ENCODE data around the gene P4HTM. TPM values are rescaled to one million over a fixed set of nuclear protein-coding genes. Genes with fewer than 3 reads are reported as not detected.

Gene P4HTM
- total and polyA plus RNA-seq, 2 of the 8 experiments (the other 6 are each of a cell fraction or from before 2014, with no cell fraction given), result 19.1 to 25.4 TPM

DNA sequence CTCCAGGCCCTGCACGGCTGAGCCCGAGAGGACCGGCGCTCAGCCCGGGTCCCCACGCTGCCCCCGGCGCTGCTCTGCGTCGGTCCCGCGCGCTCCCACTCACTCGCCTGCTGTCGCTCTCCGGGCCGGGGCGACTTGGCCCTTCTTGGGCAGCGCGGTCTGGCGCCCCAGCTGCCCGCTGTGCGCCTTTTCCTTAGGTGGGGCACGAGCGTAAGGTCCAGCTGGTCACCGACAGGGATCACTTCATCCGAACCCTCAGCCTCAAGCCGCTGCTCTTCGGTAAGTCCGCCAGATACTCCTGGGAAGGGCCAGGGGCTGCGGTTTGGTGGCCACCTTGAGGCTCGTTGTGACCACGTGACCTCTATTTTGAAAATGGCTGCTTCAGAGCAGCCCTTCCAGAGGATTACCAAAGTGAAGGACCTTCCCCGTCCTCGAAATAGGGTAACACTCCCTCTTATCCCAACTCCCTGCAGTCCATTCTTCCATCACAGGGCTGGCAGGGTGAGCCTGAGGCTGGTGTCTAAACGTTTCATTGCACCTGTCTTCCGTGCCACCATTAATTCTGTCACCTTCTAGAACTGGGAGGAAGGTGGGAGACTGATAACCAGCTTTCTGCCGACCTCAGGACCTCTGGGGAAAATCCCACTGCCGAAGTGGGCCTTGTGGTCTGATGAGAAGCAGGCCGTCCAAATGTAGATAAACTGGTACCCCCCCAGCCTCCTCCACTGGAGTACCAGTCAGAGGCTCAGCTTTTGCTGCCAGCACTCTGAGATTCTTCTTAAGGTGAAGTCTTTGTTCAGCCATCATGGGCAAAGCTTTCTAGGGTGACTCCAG lies 812 bp downstream of the P4HTM start:
- Histone ChIP-seq H4K91ac (replicated peaks; ENCODE audit: insufficient read length, low read length) (peak overlapping the region; percentile 92), H3K27me3 (replicated peaks in 1 of 4; ENCODE audit: control insufficient read depth in 3 of 4, extremely low read depth in 1 of 4, insufficient read depth in 3 of 4, low read length in 3 of 4) (no peaks in the 10 kb centered on the region), H3K79me1 (ENCODE audit: low read depth, low read length) (no peaks in the 10 kb centered on the region; the same call in 1 of the 2 replicates), H3K9me3 (ENCODE audit: insufficient read depth in 2 of 2, low read depth in 1 of 2, low read length in 1 of 2) (no peaks in the 10 kb centered on the region), H3K27ac (ENCODE audit: low read depth, low read length) (peak overlapping the region; percentile 87), H3K36me3 (ENCODE audit: control insufficient read depth in 2 of 4, insufficient read depth in 4 of 4, low read length in 3 of 4) (peaks cover 0 to 3% (median under 1%) of the 10 kb centered on the region in 4 experiments; a peak in 2 of 8 replicates), H2BK12ac (ENCODE audit: low read depth, low read length) (peak overlapping the region; percentile 46; the same call in 1 of the 2 replicates), H2BK5ac (ENCODE audit: low read depth, low read length) (peak overlapping the region; percentile 87; the same call in 1 of the 2 replicates), H3K4me1 (replicated peaks in 1 of 4; ENCODE audit: control insufficient read depth in 3 of 4, insufficient read depth in 4 of 4, low read length in 3 of 4) (peaks cover 7 to 17% (median 10%) of the 10 kb centered on the region in 4 experiments; a peak in 5 of 7 replicates), H4K8ac (ENCODE audit: extremely low read depth, insufficient read depth, low read length) (peak overlapping the region; percentile 85), H3K79me2 (ENCODE audit: control insufficient read depth in 1 of 2, insufficient read depth in 2 of 2, low read length in 2 of 2) (peaks cover 0 to 21% of the 10 kb centered on the region in 2 experiments; a peak in 2 of 4 replicates), H3K9ac (replicated peaks in 1 of 4; ENCODE audit: extremely low read depth in 1 of 4, low read depth in 3 of 4, low read length in 3 of 4) (peak overlapping the region; percentile 52 to 89 (median 84)), H3K56ac (replicated peaks; ENCODE audit: insufficient read length, low read depth, low read length) (peak overlapping the region; percentile 77), H3K4me3 (ENCODE audit: extremely low read depth in 1 of 4, insufficient read depth in 2 of 4, low read depth in 3 of 4, low read length in 4 of 4) (peak overlapping the region; percentile 66 to 83 (median 76)), H3K4me2 (ENCODE audit: insufficient read depth in 1 of 2, low read depth in 2 of 2, low read length in 2 of 2) (peak overlapping the region; percentile 84 to 94), H2BK120ac (replicated peaks; ENCODE audit: low read depth, low read length) (peak overlapping the region; percentile 62), H2BK20ac (ENCODE audit: low read length) (no peak overlapping the region), H2BK15ac (ENCODE audit: low read length) (no peak overlapping the region), H2AFZ (ENCODE audit: low read length) (peak overlapping the region; percentile 36; the same call in 1 of the 2 replicates), H2AK5ac (ENCODE audit: low read depth, low read length) (no peak overlapping the region; the same call in 1 of the 2 replicates), H3K18ac (ENCODE audit: extremely low read depth, low read length) (peak overlapping the region; percentile 93), H3K23me2 (ENCODE audit: low read depth, low read length) (peaks cover 20% of the 10 kb centered on the region), H3K14ac (ENCODE audit: insufficient read length) (no peak overlapping the region), H3K4ac (replicated peaks; ENCODE audit: insufficient read length, low read depth, low read length) (peak overlapping the region; percentile 94), H3K23ac (ENCODE audit: insufficient read length) (no peak overlapping the region), H4K5ac (ENCODE audit: insufficient read length, low read depth, low read length) (peak overlapping the region; percentile 97), H4K20me1 (replicated peaks in 1 of 2; ENCODE audit: control insufficient read depth in 1 of 2, insufficient read depth in 2 of 2, low read length in 2 of 2) (peaks cover 3% of the 10 kb centered on the region in 2 experiments)
- DNase-seq (ENCODE audit: low read depth in 1 of 2, low spot score in 2 of 2) (peak in 1 of 2 experiments; percentile 72), FAIRE-seq (no peak)
- CTCF ChIA-PET (ENCODE audit: partially characterized antibody), result interaction anchor here (0.8 to 19.9 kb wide), 5 partner anchors 10 to 591 kb away, joined by 3 to 467 read pairs (median 4); partner anchors contain the start of genes DALRD3, NDUFAF3 and WDR6
- WGBS, 2 experiments (ENCODE audit: extremely low coverage in 1 of 2, insufficient coverage in 1 of 2, insufficient read length in 1 of 2, insufficient replicate concordance in 2 of 2, low coverage in 1 of 2, low lambda C conversion rate in 2 of 2, missing lambda C conversion rate in 1 of 2), result 11% methylated on average over 31 of the region's 40 CpGs; no CpG with 5 or more reads in 1 of the 2 experiments
- POLR2A ChIA-PET (ENCODE audit: partially characterized antibody), result interaction anchor here (0.6 to 38.8 kb wide), 9 partner anchors 8 to 329 kb away, joined by 3 to 1518 read pairs (median 4); partner anchors contain the start of genes CELSR3, DALRD3, IMPDH2 and NDUFAF3
- TF ChIP-seq EGR1 (IDR thresholded peaks at IDR 0.05; ENCODE audit: borderline replicate concordance, low read depth, low read length), result no peak
- TF ChIP-seq RBBP5 (IDR thresholded peaks at IDR 0.05; ENCODE audit: borderline replicate concordance, low read depth, low read length), result no peak
- no peak; a peak in 1 of 3 replicates for TF ChIP-seq POLR2A (IDR thresholded peaks at IDR 0.05; ENCODE audit: control extremely low read depth in 1 of 2, low read depth in 2 of 2, low read length in 2 of 2)
- no peak for TF ChIP-seq EZH2 (IDR thresholded peaks at IDR 0.05; ENCODE audit: low read depth, low read length, severe bottlenecking)
- TF ChIP-seq SP4 (IDR thresholded peaks at IDR 0.05; ENCODE audit: low read length), result 0 out of 2 replicates have a peak, but pooled peaks have one; percentile 40
- no peak for TF ChIP-seq RNF2 (IDR thresholded peaks at IDR 0.05; ENCODE audit: borderline replicate concordance, low read depth, low read length, missing control alignments, poor library complexity, severe bottlenecking)
- TF ChIP-seq, protein P1, sequence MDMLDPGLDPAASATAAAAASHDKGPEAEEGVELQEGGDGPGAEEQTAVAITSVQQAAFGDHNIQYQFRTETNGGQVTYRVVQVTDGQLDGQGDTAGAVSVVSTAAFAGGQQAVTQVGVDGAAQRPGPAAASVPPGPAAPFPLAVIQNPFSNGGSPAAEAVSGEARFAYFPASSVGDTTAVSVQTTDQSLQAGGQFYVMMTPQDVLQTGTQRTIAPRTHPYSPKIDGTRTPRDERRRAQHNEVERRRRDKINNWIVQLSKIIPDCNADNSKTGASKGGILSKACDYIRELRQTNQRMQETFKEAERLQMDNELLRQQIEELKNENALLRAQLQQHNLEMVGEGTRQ (IDR thresholded peaks at IDR 0.05; ENCODE audit: low read length), result peak; percentile 81
- peak; percentile 14 for TF ChIP-seq KDM4A (IDR thresholded peaks at IDR 0.05; ENCODE audit: low read depth, low read length, severe bottlenecking)
- TF ChIP-seq SUZ12 (IDR thresholded peaks at IDR 0.05; ENCODE audit: low read length), result no peak

Measured in H1 (cell line).